Body of pancreas (tissue), 4 donors: ENCODE results near the gene OLIG2.

Experiments used
- CTCF ChIP-seq, 7 experiments: fragments of 450-650 bp in 4 of 7; fragments of 200-600 bp in 3 of 7; sonication (generic) in 3 of 7; IDR thresholded peaks; one replicate each; pipeline ENCODE4 v1.5.1; 2016 to 2019; ENCODE audit warnings: antibody characterized with exemption in 7 of 7
- POLR2A ChIP-seq, 3 donors: fragments of 450-650 bp; IDR thresholded peaks; one replicate each; pipeline ENCODE4 v1.6.1; 2016; ENCODE audit warnings: antibody characterized with exemption in 3 of 3, mild to moderate bottlenecking in 2 of 3

DNA sequence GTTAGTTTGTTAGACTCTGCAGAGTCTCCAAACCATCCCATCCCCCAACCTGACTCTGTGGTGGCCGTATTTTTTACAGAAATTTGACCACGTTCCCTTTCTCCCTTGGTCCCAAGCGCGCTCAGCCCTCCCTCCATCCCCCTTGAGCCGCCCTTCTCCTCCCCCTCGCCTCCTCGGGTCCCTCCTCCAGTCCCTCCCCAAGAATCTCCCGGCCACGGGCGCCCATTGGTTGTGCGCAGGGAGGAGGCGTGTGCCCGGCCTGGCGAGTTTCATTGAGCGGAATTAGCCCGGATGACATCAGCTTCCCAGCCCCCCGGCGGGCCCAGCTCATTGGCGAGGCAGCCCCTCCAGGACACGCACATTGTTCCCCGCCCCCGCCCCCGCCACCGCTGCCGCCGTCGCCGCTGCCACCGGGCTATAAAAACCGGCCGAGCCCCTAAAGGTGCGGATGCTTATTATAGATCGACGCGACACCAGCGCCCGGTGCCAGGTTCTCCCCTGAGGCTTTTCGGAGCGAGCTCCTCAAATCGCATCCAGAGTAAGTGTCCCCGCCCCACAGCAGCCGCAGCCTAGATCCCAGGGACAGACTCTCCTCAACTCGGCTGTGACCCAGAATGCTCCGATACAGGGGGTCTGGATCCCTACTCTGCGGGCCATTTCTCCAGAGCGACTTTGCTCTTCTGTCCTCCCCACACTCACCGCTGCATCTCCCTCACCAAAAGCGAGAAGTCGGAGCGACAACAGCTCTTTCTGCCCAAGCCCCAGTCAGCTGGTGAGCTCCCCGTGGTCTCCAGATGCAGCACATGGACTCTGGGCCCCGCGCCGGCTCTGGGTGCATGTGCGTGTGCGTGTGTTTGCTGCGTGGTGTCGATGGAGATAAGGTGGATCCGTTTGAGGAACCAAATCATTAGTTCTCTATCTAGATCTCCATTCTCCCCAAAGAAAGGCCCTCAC lies at the start of gene OLIG2:
- no peak for TF ChIP-seq CTCF (IDR thresholded peaks at IDR 0.05)
- TF ChIP-seq POLR2A (IDR thresholded peaks at IDR 0.05) = no peak
